NCI-H2107 treated with DMSO at 0.1 percent for 48 hours (cell line): ENCODE measurements around the gene REL.
"Not testable (repeated sequence)": the region's sequence is repeated elsewhere in the genome, so short reads cannot be mapped to it uniquely, and the experiment has no call there.

Experiments used
- DNase-seq: peaks from one replicate; lab custom pipeline; 2025; ENCODE audit not compliant: unreplicated experiment; lab: John Stamatoyannopoulos, UW

The REL gene

DNA sequence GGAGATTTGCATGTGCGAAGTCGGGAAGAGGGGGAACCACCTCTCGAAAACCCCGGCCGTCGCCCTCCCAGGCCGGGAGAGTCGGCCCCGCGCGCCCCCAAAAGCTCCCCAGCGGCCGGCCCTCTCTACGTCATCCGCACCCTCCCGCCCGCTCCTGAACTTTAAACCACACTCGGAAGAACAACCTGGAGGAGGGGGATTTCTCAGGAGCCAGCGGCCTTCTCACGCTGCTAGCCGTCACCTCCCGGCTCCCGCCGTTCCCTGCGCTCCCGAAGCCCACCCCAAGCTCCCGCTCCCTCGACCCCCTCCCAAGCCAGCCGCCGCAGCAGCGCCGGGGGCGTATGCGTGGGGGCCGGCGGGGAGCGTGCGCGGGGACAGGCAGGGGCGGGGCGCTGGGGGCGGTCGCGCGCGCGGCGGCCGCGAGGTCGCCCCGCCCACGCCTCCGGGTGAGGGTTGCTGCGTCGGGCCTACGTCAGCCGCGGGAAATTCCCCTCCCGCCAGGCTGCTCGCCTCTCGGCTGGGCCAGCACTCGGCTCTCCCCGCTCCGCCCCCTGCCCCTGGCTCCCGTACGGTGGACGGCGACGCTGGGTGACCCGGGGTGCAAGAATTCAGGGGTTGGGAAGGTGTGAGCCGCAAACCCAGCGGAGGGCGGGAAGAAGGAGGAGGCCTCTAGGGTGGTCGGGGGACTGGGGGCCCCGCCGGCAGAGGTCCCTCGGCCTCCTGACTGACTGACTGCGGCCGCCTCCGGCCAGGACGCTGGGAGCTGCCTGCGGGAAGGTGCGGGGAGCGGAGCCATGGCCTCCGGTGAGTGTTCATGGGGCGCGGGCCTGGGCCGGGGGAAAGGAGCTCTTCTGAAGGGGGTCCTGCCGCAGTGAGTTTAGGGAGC, at the start of gene REL:
Gene REL, plus strand, starts transcription at position 528 of the 886 bp plus-strand sequence. Its CDS starts 267 bp downstream, at position 795.
- DNase-seq: peak; percentile 69

DNA sequence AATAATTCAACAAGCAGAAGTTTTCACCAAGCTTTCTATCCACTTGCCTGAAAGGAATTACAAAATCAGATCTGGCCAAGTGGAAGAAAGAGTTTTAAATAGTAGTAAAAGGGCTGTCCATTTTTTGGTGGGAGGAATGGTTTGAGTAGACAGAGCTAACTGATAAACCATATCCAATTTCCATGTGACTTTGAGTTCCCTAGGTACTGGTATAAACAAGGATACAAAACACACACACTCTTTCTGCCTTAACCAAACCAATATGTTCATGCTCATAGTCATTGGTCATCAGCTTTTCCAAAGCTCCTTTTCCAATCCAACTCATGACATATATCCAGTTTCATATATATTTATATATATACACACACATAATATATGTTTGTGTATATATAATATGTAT, 49.5 kb upstream of the REL start:
- DNase-seq: no peak

DNA sequence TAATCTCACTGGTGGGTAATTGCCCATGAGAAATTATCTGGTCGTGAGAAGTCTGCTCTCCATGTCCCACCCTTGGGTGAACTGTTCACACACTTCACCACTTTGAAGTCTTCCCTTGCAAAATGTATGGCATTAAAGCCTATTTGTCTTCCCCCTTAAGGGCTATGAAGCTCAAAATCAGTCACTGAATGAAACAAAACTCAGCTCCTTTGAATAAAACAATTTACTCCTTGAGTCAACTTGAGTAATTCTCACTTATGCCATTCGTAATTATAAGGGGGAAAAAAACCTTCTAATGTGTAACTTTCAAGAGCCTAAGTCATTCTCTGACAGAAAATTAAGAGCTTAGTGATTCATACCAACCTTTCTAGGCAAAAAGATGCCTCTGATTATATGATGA, 48.8 kb upstream of the REL start:
- no peak for DNase-seq

GRCh38 chr2:60834270-60834717, 47.1 kb upstream of the REL start:
- DNase-seq: no peak

DNA sequence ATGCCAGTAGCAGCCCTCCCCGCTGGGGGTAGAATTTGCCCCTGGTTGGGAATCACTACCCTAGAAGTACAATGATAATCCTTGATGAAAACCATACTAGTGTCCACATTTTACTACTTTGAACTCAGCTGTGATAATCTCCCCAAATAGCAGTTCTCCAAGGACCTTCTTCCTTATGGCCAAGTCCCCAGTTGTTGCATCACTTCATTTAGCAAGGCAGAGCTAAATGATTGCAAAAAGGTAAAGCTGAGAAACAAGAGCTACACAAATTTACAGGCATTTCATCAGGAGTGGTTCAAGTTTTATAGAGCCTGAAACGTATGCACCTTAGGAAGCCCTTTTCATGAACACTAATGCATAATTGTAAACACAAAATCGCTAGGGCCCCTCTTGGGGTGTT, 44.9 kb upstream of the REL start:
- no peak for DNase-seq

GRCh38 chr2:60837123-60837522, 44.3 kb upstream of the REL start:
- DNase-seq: no peak

GRCh38 chr2:60838481-60838880, 42.9 kb upstream of the REL start:
- DNase-seq: no peak

- DNase-seq: no peak
These were observed 42.1 kb upstream of the REL start for GRCh38 chr2:60839126-60839813.

- DNase-seq: peak; percentile 95
These were observed 40.5 kb upstream of the REL start for GRCh38 chr2:60840880-60841279.

GRCh38 chr2:60843006-60843405, 38.4 kb upstream of the REL start:
- no peak for DNase-seq

DNA sequence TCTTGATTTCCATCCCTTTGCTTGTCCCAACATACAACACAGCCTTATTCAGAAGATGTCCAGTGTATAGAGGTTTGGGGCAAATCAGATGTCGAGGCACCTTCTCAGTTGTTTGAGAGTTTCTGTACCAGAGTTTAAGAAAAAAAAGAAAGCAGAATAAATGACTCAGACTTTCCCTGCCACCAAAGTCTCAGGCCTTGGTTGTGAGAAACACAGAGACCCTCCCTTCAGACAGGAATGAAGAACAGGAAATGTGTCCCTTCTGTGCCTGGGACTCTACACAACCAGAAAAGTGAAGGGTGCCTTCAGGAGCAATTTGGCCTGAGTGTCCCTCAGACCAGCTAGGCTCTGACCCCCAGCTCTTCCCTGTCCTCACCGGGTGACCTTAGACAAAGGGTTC, 37.3 kb upstream of the REL start:
- DNase-seq: no peak

- peak; percentile 15 for DNase-seq
These were observed 33.5 kb upstream of the REL start for GRCh38 chr2:60847854-60848253.

DNA sequence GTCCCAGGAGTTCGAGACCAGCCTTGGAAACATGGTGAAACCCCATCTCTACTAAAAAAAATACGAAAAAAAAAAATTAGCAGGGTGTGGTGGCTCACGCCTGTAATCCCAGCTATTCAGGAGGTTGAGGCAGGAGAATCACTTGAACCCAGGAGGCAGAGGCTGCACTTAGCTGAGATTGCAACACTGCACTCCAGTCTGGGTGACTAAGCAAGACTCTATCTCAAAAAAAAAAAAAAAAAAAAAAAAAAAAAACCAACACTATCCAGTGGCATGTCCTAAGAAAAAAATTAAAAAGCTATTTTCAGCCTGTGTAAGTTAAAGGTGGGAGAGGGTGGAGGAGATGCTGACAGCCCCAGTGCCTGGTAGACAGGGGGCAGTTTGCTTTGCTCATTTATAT, 32.2 kb upstream of the REL start:
- no peak for DNase-seq

- no peak for DNase-seq
These were observed 29.0 kb upstream of the REL start for GRCh38 chr2:60852282-60852860.

GRCh38 chr2:60853531-60853930, 27.8 kb upstream of the REL start:
- no peak for DNase-seq

DNA sequence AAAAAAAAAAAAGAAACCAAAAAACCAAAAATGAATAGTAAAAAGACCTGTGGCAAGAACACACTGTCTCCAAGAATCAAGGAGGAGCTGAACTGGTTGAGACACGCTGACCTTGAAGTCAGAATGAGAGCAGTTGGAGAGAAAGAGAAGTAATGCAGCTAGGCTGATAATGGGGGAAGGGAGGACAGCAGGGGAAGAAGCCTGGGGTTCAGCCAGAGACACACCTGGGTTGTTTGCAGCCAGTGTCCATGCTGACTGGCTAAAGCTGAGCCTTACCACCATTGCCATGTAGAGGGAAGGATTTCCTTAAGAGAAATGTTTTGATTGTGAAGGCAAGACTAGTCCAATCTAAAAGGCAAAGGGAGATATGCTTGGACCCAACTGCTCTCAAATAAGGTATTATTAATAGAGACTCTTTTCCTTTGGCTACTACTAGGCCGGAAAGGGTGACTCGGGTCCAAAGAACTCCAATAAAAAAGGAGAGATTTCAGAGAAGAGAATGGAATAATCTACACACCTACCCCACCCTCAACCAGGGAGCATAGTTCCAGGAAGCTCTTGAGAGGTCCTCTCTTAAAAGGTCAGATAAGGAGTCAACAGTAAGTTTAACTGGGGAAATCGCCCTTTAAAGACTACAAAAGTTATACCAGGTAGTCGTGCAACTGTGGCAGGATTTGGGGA, 25.2 kb upstream of the REL start:
- no peak for DNase-seq

DNA sequence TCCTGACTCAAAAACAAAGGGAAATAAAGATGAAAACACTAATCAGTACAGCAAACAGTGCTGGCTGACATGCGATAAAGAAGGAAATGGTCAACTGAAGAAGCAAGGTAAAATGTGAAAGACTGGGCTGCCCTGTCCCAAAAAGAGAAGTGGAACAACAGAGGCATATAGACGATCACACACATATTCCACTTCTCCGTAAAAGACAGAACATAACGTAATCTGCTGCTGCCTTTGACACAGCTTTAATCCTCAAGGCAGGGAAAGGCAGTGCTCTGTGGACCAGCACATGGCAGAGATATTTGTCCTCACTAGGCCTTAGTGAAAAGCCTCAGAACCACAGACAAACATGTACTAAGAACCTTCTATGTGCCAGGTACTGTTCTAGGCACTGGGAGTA, 24.3 kb upstream of the REL start:
- no peak for DNase-seq

DNA sequence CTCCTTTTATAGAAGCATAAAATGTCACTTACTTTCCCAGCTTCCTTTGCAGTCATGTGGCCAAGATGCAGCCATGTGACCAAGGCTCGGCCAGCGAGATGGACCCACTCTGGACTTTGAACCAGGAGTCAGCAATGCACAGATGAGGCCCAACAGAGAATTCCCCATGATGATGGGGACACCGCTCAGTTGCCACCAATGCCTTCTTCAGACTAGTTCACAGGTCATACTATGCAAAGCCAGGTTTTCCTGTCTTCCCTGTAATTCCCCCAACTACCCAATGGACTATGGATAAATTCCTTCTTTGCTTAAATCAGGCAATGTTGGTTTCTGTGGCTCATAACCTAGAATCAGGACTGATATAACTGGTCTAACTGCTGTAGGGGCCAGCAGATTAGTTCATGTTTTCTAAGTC, 22.5 kb upstream of the REL start:
- DNase-seq: no peak

GRCh38 chr2:60861736-60862135, 19.6 kb upstream of the REL start:
- DNase-seq: peak; percentile 26

GRCh38 chr2:60862642-60863041, 18.7 kb upstream of the REL start:
- DNase-seq: no peak

DNA sequence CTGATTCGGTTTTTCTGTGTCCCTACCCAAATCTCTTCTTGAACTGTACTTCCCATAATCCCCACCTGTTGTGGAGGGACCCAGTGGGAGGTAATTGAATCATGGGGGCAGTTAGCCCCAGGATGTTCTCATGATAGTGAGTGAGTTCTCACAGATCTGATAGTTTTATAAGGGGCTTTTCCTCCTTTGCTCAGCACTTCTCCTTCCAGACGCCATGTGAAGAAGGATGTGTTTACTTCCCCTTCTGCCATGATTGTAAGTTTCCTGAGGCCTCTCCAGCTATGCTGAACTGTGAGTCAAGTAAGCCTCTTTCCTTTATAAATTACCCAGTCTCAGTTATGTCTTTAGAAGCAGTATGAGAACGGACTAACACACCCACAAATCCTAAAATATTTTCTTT, 16.0 kb upstream of the REL start:
- DNase-seq: not testable (repeated sequence)
